NCI-H1048 (cell line): ENCODE measurements around the gene TRA2B.

ENCODE experiments used
- DNase-seq: peaks from one replicate; lab custom pipeline; 2025; lab: John Stamatoyannopoulos, UW

Gene TRA2B

DNA sequence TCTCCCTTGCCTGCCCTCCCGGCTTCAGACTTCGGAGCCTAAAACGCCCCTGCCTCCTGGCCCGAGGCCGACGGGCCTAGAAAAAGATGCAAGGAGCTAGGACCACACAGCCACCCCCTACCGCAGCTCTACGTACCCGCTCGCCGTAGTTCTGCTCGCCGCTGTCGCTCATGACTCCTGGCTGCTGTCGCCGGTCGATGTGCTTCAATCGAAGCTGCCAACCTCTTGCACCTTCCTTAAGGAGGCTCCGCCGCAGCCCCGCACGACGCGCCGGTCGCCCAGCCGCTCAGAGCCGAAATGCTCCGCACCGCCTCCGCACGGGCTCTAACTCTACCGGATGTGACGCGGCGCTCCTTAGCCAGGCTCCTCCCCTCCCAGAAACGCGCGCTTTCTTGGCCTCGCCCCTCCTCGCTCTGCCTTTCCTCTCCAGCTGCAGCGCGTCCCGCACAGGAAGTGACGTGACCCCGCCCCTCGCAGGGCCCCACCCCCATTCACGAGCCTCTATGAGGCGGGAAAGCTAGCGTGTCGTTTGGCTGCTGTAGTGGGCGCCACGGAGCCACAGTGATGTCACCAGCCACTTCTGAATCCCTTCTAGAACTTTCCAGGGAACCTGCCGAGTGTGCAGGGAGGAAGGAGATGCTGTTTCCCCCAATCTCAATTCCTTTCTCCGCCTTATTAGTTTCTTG lies at the start of gene TRA2B:
TSS of gene TRA2B (minus strand) at position 326 of the 686 bp plus-strand sequence. CDS start at position 172, 154 bp downstream.
- peak; percentile 90 for DNase-seq

DNA sequence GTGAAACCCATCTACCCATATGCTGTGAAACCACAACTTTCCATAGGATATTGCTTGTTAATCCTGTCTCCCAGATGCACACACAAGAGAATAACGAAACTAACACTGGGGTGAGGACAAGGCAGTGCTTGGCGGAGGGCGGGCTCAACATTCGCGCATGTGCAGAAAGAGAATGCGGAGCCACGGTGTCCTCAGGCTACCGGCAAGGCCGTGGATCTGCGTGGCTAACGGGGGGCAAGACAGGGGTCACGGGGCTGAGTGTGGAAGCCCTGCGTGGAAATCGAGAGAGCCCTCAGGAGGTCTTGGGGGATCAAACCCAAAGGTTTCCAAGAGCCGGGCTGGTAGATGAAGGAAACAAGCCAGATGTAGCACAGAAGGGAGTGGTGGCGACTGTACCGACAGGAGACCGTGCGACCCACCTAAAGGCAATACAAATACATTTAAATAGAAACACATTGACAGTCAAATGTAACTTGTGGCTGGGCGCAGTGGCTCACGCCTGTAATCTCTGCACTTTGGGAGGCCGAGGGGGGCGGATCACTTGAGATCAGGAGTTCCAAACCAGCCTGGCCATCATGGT lies 48.5 kb upstream of the TRA2B start:
- no peak for DNase-seq

DNA sequence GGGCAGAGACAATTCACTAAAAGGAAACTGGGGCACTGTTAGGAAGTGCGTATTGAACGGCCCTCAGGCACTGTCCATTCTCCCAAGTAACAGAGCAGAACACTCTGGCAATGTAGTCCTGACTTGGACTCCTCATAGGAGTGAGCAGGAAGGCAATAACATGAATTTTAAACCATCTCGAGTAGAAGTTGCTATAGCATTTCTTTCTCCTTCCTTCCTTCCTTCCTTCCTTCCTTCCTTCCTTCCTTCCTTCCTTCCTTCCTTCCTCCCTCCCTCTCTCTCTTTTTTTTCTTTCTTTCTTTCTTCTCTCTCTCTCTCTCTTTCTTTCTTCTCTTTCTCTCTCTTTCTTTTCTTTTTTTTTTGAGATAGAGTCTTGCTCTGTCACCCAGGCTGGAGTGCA lies 46.4 kb upstream of the TRA2B start:
- no peak for DNase-seq

DNA sequence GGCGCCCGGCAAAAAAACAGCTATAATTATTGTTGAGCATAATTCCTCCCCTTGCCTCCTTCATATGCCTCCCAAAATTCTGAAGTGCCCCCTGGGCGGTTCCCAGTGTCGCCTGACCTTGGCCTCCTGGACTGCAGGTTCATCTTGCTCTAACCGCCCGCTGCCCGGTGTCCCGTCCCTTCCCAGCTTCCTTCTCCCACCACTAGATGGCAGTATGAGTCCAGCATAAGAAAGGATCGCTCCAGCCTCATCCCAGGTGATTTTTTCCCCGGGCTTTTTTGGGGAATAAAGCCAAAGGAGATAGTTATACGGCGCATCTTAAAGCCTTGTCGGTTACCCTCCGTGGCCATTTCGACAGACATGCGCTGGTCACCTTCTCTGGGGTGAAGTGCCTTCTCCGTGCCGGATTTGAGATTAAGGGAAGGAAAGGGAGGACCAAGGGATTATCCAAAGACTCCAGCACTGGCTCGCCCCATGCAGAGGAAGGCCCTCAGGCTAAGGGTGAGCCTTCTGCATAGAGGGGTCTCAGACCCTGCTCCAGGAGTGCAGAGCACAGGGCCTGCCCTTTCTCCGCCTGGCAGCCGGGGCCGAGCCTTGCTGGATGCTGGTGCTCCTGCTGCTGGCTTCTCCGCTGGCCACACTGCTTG lies 45.8 kb upstream of the TRA2B start:
- DNase-seq: peak; percentile 5

- no peak for DNase-seq
Observed at GRCh38 chr3:185982632-185983031, 44.8 kb upstream of the TRA2B start.

GRCh38 chr3:185981621-185982020 lies 43.8 kb upstream of the TRA2B start:
- DNase-seq: no peak

GRCh38 chr3:185979721-185980121 lies 41.9 kb upstream of the TRA2B start:
- DNase-seq: no peak

- DNase-seq: no peak
Observed at GRCh38 chr3:185978516-185978915, 40.7 kb upstream of the TRA2B start.

DNA sequence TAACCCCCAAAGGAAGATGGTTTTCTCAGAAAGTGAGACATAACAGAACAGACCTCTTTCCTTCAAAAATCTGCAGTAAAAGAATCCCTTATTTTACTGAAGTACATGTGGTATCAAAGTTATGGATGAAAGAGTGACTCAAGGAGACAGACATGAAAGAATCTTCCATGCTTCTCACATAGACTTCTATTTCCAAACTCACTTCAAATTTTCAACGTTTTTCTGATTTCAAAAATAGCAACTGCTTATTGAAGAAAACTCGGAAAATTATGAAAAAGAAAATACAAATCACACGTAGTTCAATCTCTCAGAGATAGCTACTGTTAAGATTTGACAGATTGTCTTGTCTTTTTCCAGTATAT lies 39.8 kb upstream of the TRA2B start:
- DNase-seq: no peak

DNA sequence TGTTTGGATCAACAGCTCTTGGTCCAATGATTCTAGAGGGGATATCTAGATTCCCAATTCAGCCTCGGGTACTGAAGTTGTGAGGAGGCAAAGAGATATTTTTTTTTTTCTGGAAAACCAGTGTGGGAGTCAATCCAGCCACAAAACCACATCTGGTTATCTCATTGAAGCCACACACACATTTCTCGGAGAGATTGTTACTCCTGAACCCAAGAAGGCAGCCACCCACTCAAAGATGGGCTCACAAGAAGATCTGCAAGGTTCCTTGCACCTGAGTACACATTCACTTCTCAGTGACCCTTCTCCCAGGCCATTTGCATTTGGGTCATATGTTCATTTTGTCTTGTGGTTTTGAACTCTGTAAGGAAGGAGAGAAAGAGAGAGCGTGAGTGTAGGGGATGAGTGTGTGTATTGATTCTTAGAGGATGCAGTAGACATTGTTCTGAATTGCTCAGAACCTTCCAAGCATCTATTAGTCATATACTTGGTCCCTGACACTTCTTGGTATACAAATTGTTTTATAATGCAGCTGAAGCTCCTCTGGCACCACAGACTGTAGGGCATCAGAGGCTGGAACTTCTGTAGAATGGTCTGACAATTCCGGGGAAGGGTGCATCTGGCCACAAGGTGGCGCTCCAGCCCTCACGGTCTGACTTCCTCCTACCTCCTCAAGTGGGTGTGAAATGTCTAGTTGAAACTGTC lies 39.3 kb upstream of the TRA2B start:
- DNase-seq: peak; percentile 31

DNA sequence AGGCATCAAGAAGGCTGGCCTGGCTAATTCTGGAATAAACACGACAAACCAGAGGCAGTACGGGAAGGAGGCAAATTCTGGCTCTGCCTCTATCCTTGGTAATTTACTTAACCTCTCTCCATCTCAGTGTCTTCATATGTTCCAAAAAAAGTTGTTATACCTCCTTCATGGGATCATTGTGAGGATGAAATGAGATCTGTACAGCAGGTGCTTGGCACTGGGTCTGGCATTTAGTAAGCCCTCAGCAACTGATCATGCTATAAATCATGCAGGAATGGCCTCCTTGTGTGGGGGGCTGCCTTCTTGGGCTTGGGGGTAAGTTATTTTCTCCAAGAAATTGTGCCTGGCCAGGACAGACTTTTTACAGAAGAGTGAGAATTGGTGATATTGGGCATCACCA lies 38.3 kb upstream of the TRA2B start:
- DNase-seq: no peak

DNA sequence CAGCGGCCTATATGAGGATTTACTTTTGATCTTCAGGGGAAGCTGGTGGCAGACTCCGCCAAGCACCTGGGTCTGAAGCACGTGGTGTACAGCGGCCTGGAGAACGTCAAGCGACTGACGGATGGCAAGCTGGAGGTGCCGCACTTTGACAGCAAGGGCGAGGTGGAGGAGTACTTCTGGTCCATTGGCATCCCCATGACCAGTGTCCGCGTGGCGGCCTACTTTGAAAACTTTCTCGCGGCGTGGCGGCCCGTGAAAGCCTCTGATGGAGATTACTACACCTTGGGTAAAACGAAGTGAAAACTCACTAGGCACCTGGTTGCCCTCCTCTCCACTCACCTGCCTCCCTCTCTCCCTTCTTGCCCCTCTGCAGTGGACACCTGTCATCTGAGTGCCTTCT lies 33.8 kb upstream of the TRA2B start:
- no peak for DNase-seq

DNA sequence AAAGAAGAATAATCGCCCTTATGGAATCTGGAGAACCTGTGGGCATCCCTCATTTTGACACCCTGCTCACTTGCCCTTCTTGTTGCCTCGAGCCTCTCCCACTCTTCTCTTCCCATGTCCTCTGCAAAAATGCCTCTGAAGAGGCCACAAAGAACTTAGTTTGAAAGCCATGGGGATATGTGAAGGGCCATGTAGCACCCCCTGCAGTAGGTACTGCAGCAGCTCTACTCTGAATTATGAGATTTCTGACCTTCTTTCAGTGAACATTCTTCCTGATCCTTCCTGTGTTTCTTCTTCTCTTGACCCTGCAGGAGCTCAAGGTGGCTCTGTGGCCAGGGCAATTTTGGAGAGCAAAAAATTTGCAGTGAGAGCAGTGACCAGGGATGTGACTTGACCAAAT lies 30.4 kb upstream of the TRA2B start:
- no peak for DNase-seq

DNA sequence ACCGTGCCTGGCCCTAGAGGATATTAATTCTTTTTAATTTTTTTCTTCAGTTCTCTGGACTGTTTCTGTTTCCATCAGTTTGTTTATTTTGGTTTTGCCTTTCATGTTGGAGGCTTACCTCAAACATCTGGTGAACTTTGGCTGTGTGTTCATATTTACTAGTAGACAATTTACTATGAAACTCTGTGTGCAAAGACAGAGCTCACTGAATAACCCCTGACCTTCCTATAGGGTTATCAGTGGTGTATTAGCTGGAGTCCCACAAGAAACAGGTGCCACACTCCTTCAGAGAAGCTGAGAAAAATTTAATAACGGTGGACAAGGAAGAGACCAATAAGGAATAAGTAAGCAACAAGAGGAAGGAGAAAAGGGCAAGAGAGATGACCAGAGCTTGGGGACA lies 28.8 kb upstream of the TRA2B start:
- DNase-seq: no peak

DNA sequence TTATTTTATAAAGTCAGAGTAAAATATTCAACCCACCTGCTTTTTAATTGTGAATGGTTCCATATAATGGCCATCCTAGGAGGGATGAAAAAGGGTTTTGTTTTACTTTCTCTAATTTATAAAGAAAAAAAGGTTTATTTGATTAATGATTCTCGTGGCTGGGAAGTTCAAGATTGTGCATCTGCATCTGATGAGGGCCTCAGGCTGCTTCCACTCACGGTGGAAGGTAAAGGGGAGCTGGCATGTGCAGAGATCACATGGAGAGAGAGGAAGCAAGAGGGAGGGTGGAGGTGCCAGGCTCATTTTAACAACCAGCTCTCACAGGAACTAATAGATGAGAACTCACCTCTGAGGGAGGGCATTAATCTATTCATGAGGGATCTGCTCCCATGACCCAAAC lies 27.7 kb upstream of the TRA2B start:
- DNase-seq: no peak

- DNase-seq: no peak
Observed at GRCh38 chr3:185961675-185962232, 23.9 kb upstream of the TRA2B start.

DNA sequence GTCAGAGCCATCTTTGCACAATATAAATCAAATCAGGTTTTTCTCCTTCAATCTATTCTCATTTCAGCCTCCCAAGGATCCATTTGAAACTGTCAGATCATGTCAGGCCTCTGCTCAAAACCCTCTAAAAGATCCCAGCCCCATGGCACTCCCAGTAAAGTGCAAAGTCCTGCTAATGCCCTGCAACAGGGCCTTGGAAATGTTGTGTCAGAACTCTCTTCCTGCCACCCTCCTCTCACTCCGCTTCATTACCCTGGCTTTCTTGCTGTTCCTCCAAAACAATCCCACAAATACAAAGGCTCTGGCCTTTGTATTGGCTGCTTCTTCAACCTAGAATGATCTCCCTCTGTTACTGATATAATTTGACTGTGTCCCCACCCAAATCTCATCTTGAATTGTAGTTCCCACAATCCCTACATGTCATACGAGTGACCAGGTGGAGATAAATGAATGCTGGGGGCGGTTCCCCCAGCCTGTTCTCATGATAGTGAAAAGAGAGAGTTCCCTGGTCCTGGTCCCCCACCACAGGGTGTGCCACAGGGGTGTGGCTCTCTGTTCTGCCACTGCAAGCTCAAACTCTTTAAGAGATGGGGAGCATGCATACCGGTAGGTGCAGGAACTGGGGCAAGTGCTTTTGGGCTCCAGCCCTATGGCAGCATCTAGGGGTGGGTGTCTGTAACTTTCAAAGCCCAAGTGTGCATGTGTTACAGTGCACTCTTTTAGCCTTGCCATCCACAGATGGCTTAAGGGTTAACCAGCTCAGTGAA lies 22.9 kb upstream of the TRA2B start:
- DNase-seq: no peak

GRCh38 chr3:185959609-185960521 lies 22.1 kb upstream of the TRA2B start:
- no peak for DNase-seq

DNA sequence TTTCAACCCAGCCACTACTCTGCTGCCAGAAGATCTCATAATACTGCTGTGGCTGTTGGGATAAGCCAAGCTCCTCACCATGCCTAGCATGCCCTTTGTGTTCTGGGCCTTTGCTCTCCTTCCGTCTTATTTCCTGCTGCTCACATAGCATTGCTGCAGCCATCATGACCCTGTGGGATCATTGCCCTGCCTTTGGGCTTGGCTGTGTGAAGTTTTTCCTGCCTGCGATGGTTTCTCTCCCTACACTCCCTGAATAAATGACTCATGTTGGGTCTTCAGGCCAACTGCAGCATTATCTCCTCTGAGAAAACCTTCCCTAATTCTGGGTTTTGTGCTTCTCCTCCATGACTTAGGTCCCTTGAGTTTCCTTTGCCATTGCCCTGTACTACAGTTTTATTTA lies 20.8 kb upstream of the TRA2B start:
- no peak for DNase-seq

GRCh38 chr3:185956244-185956643 lies 18.4 kb upstream of the TRA2B start:
- no peak for DNase-seq

- no peak for DNase-seq
Observed at GRCh38 chr3:185954366-185954723, 16.5 kb upstream of the TRA2B start.
